ENCODE measurements around the gene PITX3. TPM values are rescaled to one million over a fixed set of nuclear protein-coding genes. Genes with fewer than 3 reads are reported as not detected.
"Not testable (repeated sequence)": the region's sequence is repeated elsewhere in the genome, so short reads cannot be mapped to it uniquely, and the experiment has no call there.

Gene PITX3
- polyA plus RNA-seq, 1 experiment = not detected

DNA sequence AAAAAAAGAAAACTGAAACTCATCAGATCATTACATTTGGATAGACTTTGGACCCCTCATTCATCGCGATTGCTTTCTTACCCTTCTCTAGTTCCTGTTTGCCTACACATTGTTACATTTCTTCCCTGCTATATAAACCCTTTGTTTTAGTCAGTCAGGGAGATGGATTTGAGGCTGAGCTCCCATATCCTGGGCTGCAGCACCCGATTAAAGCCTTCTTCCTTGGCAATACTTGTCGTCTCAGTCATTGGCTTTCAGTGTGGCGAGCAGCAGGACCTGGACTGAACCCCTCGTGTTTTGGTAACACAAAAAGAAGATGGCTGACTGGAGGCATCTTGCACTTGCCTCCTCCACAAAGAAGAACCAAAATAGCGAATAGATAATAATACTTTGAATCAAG lies 49.4 kb downstream of the PITX3 start:
- H3K27me3 ChIP-seq (ENCODE audit: control insufficient read depth, insufficient read depth, low read length) = peaks cover 10% of the 10 kb centered on the region
- ChIA-PET CTCF (interaction anchor here (1.2 kb wide), 1 partner anchor 22 kb away, joined by 3 read pairs; no protein-coding TSS in a partner anchor), POLR2A (no interaction called here)
- H3K36me3 ChIP-seq (ENCODE audit: control insufficient read depth, insufficient read depth, low read length) = no peaks in the 10 kb centered on the region
- no peak overlapping the region for H3K4me3 ChIP-seq (ENCODE audit: low read depth, low read length)
- DNase-seq (ENCODE audit: low read depth) = no peak
- TF ChIP-seq, protein P1, sequence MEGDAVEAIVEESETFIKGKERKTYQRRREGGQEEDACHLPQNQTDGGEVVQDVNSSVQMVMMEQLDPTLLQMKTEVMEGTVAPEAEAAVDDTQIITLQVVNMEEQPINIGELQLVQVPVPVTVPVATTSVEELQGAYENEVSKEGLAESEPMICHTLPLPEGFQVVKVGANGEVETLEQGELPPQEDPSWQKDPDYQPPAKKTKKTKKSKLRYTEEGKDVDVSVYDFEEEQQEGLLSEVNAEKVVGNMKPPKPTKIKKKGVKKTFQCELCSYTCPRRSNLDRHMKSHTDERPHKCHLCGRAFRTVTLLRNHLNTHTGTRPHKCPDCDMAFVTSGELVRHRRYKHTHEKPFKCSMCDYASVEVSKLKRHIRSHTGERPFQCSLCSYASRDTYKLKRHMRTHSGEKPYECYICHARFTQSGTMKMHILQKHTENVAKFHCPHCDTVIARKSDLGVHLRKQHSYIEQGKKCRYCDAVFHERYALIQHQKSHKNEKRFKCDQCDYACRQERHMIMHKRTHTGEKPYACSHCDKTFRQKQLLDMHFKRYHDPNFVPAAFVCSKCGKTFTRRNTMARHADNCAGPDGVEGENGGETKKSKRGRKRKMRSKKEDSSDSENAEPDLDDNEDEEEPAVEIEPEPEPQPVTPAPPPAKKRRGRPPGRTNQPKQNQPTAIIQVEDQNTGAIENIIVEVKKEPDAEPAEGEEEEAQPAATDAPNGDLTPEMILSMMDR (IDR thresholded peaks at IDR 0.05; ENCODE audit: insufficient read depth, low read depth, low read length) = no peak

DNA sequence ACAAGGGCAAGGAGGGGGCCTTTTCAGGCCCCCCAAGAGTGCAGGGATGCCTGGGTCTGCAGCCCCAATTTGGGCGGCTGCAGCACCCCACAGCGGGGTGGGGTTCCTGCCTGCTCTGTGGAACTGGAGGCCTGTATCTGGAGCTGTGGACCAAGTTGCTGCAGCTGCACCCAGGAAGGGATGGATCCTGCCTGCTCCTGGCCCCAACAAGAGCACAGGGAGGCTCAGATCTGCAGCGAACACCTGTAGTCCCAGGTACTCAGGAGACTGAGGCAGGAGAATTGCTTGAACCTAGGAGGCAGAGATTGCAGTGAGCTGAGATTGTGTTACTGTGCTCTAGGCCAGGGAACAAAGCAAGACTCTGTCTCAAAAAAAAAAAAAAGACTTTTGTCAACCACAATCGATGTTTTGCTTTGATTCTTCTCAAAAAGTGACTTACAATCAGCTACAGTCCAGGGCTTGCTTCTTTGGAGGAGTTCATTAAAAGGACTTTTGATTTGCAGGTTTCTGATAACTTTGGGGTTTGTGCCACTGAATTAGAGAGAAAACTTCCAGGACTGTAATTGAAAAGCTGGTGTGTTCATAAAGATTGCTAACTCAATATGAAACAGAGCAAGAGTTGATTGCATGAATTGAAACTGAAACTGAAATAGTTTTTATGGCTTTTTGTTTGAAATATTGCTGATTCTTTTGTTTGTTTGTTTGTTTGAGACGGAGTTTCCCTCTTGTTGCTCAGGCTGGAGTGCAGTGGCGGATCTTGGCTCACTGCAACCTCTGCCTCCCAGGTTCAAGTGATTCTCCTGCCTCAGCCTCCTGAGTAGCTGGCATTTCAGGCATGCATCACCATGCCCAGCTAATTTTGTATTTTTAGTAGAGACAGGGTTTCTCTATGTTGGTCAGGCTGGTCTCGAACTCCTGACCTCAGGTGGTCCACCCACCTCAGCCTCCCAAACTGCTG lies 52.1 kb downstream of the PITX3 start:
- H3K27me3 ChIP-seq (ENCODE audit: control insufficient read depth, insufficient read depth, low read length); H3K36me3 ChIP-seq (ENCODE audit: control insufficient read depth, insufficient read depth, low read length); POLR2A ChIA-PET; H3K4me3 ChIP-seq (ENCODE audit: low read depth, low read length); DNase-seq (ENCODE audit: low read depth): not testable (repeated sequence)
- CTCF ChIA-PET = interaction anchor here (0.7 to 2.0 kb wide), 4 partner anchors 10 to 213 kb away, joined by 3 to 11 read pairs (median 4); no protein-coding TSS in a partner anchor

DNA sequence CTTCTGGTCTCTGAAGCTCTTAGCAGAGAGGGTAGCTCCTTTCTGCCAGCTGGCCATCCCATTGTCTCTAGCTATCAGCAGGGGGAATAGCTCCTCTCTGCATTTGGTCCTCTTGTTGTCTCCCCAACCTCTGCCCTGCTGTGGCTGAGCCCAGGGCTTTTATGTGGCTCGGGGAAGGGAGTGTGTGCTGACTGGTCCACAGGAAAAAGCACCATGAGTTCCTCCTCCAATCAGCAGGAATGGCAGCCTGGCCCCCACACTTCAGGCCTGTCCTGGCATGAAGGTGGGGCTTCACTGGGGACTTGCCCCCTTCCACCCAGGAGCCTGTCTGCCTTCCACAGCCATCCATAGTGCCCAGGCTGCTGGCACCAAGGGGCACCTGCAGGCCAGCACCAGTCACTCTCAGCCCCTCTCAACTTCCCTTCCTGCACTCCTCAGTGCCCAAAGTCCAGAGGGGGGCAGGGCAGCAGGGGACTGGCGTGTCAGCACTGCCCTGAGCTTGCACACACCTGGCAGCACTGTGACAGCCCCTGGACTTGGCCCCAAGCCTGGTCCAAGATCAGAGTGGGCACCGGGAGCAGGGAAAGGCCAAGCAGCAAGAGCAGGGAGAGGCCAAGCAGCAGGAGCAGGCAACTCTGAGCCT lies 52.9 kb downstream of the PITX3 start:
- DNase-seq (ENCODE audit: low read depth) = no peak
- Histone ChIP-seq H3K36me3 (ENCODE audit: control insufficient read depth, insufficient read depth, low read length) (no peaks in the 10 kb centered on the region), H3K27me3 (ENCODE audit: control insufficient read depth, insufficient read depth, low read length) (peaks cover 8% of the 10 kb centered on the region), H3K4me3 (ENCODE audit: low read depth, low read length) (no peak overlapping the region)
- CTCF ChIA-PET = interaction anchor here (1.2 to 1.7 kb wide), 2 partner anchors 160 to 205 kb away, joined by 3 to 5 read pairs; no protein-coding TSS in a partner anchor
- POLR2A ChIA-PET = no interaction called here
- TF ChIP-seq, protein P1 (IDR thresholded peaks at IDR 0.05; ENCODE audit: insufficient read depth, low read depth, low read length) = no peak

DNA sequence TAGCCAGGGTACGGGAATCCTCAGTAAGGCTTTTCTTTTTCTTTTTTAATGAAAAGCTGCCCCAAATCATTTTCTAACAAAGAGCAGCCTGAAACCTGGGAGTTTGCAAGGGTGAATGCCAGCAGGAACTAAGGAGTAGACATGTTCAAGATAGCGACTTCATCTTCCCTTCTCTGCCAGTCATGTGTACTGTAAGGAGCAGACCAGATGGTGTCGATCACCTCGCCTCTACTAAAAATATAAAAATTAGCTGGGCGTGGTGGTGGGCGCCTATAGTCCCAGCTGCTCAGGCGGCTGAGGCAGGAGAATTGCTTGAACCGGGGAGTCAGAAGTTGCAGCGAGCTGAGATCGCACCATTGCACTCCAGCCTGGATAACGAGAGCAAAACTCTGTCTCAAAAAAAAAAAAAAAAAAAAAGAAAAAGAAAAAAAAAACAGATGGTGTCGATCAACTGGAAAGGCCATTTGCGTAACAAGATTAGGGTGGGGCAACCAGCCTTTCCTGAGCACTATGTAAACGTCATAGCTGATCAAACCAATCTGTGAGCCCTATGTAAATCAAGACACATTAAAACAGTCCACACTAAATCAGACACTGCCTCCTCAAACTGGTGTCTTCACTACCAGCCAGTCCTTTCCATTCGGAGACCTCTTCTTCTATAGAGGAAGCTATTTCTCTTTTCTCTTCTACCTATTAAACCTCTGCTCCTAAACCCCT lies 55.3 kb downstream of the PITX3 start:
- POLR2A ChIA-PET = interaction anchor here (0.6 kb wide), 1 partner anchor 17 kb away, joined by 3 read pairs; no protein-coding TSS in a partner anchor

GRCh38 chr10:102185272-102185671 lies 56.0 kb downstream of the PITX3 start:
- no peak for DNase-seq (ENCODE audit: low read depth)
- TF ChIP-seq, protein P1 (IDR thresholded peaks at IDR 0.05; ENCODE audit: insufficient read depth, low read depth, low read length) = no peak
- H3K36me3 ChIP-seq (ENCODE audit: control insufficient read depth, insufficient read depth, low read length) = no peaks in the 10 kb centered on the region
- H3K4me3 ChIP-seq (ENCODE audit: low read depth, low read length) = no peak overlapping the region
- POLR2A ChIA-PET = no interaction called here
- CTCF ChIA-PET = interaction anchor here (1.8 kb wide), 1 partner anchor 15 kb away, joined by 7 read pairs; no protein-coding TSS in a partner anchor
- H3K27me3 ChIP-seq (ENCODE audit: control insufficient read depth, insufficient read depth, low read length) = peaks cover 6% of the 10 kb centered on the region

More for the DNA sequence above, 55.3 kb downstream of the PITX3 start:
- DNase-seq (ENCODE audit: low read depth) = no peak
- CTCF ChIA-PET = interaction anchor here (1.8 kb wide), 1 partner anchor 16 kb away, joined by 7 read pairs; no protein-coding TSS in a partner anchor
- TF ChIP-seq, protein P1 (IDR thresholded peaks at IDR 0.05; ENCODE audit: insufficient read depth, low read depth, low read length) = no peak
- Histone ChIP-seq H3K27me3 (ENCODE audit: control insufficient read depth, insufficient read depth, low read length) (peaks cover 6% of the 10 kb centered on the region), H3K36me3 (ENCODE audit: control insufficient read depth, insufficient read depth, low read length) (no peaks in the 10 kb centered on the region), H3K4me3 (ENCODE audit: low read depth, low read length) (no peak overlapping the region)

Measured in BJ (cell line).